GM18520 (cell line): Measurements from ENCODE around the gene HMGB3.
"Not testable (repeated sequence)": the region's sequence is repeated elsewhere in the genome, so short reads cannot be mapped to it uniquely, and the experiment has no call there.

Experiments used
- ATAC-seq: cut with Tn5 transposase; IDR thresholded peaks from one replicate; pipeline ENCODE4 v1.9.1; 2021; ENCODE audit not compliant: unreplicated experiment

Gene HMGB3

GRCh38 chrX:150975655-150976390, 7.3 kb upstream of the HMGB3 start:
- no peak for ATAC-seq

- no peak for ATAC-seq
These were observed 5.5 kb upstream of the HMGB3 start for GRCh38 chrX:150977411-150978162.

GRCh38 chrX:150980186-150980585, 2.9 kb upstream of the HMGB3 start:
- ATAC-seq, result no peak

GRCh38 chrX:150980711-150981110, 2.4 kb upstream of the HMGB3 start:
- no peak for ATAC-seq

- no peak for ATAC-seq
These were observed 824 bp upstream of the HMGB3 start for GRCh38 chrX:150982235-150982787.

GRCh38 chrX:150983521-150984168, 510 bp downstream of the HMGB3 start:
- ATAC-seq, result peak; percentile 8

GRCh38 chrX:150984169-150984824, 1.2 kb downstream of the HMGB3 start:
- ATAC-seq, result peak; percentile 3

- not testable (repeated sequence) for ATAC-seq
These were observed 4.6 kb downstream of the HMGB3 start for GRCh38 chrX:150987687-150988086.

GRCh38 chrX:150989420-150989819, 6.3 kb downstream of the HMGB3 start:
- ATAC-seq, result no peak

GRCh38 chrX:150990910-150991309, 7.8 kb downstream of the HMGB3 start:
- no peak for ATAC-seq

- no peak for ATAC-seq
These were observed 17.8 kb downstream of the HMGB3 start for GRCh38 chrX:151000861-151001331.

GRCh38 chrX:151004085-151004484, 20.9 kb downstream of the HMGB3 start:
- no peak for ATAC-seq

GRCh38 chrX:151006410-151007109, 23.4 kb downstream of the HMGB3 start:
- ATAC-seq, result no peak

- no peak for ATAC-seq
These were observed 26.4 kb downstream of the HMGB3 start for GRCh38 chrX:151009582-151009981.

- no peak for ATAC-seq
These were observed 30.1 kb downstream of the HMGB3 start for GRCh38 chrX:151013164-151013743.

GRCh38 chrX:151015684-151016083, 32.5 kb downstream of the HMGB3 start:
- ATAC-seq, result no peak

GRCh38 chrX:151019856-151020255, 36.7 kb downstream of the HMGB3 start:
- ATAC-seq, result no peak

- no peak for ATAC-seq
These were observed 47.7 kb downstream of the HMGB3 start for GRCh38 chrX:151030845-151031244.

- ATAC-seq, result no peak
These were observed 48.3 kb downstream of the HMGB3 start for GRCh38 chrX:151031391-151031975.

- ATAC-seq, result no peak
These were observed 56.2 kb downstream of the HMGB3 start for GRCh38 chrX:151039351-151039750.
